Endodermal cell (in vitro differentiated cells): ENCODE results near the gene AGXT. TPM values are rescaled to one million over a fixed set of nuclear protein-coding genes. Genes with fewer than 3 reads are reported as not detected.

ENCODE experiments used
- DNase-seq: peaks from one replicate; pipeline ENCODE4 v3.0.0-alpha.2; 2017
- H3K27ac ChIP-seq: 2 replicates; pipeline ENCODE4 v1.5.1; 2013; ENCODE audit warnings: mild to moderate bottlenecking, low read depth, low read length, moderate library complexity
- H3K27me3 ChIP-seq: 2 replicates; pipeline ENCODE4 v1.6.1; 2013; ENCODE audit warnings: mild to moderate bottlenecking, low read length, moderate library complexity; ENCODE audit not compliant: insufficient read depth, control insufficient read depth, poor library complexity, severe bottlenecking
- H3K36me3 ChIP-seq: 2 replicates; pipeline ENCODE4 v1.7.0; 2013; ENCODE audit warnings: mild to moderate bottlenecking, low read length, moderate library complexity; ENCODE audit not compliant: control insufficient read depth, insufficient read depth
- H3K4me1 ChIP-seq: one replicate; pipeline ENCODE4 v1.7.0; 2013; ENCODE audit warnings: low read length; ENCODE audit not compliant: control insufficient read depth, insufficient read depth
- H3K4me3 ChIP-seq: 2 replicates; pipeline ENCODE4 v1.5.1; 2013; ENCODE audit warnings: mild to moderate bottlenecking, low read length, moderate library complexity
- H3K9ac ChIP-seq: 2 replicates; pipeline ENCODE4 v1.6.1; 2013; ENCODE audit warnings: mild to moderate bottlenecking, low read length, moderate library complexity; ENCODE audit not compliant: poor library complexity, severe bottlenecking; ENCODE audit errors: extremely low read depth
- H3K9me3 ChIP-seq: 2 replicates; pipeline ENCODE4 v1.6.1; 2013; ENCODE audit warnings: mild to moderate bottlenecking, low read length, moderate library complexity; ENCODE audit not compliant: control insufficient read depth
- H3K27ac Mint-ChIP-seq: 2 replicates; pipeline ENCODE4 v1.8.0; 2020; ENCODE audit warnings: mixed read lengths
- H3K27me3 Mint-ChIP-seq: 2 replicates; pipeline ENCODE4 v1.8.0; 2021; ENCODE audit warnings: mild to moderate bottlenecking, mixed read lengths; ENCODE audit not compliant: insufficient read depth
- H3K36me3 Mint-ChIP-seq: 2 replicates; pipeline ENCODE4 v1.8.0; 2020; ENCODE audit warnings: low read depth, mixed read lengths
- H3K4me1 Mint-ChIP-seq: 2 replicates; pipeline ENCODE4 v1.8.0; 2020; ENCODE audit warnings: mixed read lengths
- H3K4me3 Mint-ChIP-seq: 2 replicates; pipeline ENCODE4 v1.8.0; 2020; ENCODE audit warnings: mild to moderate bottlenecking, moderate library complexity, mixed read lengths
- H3K9me3 Mint-ChIP-seq: 2 replicates; pipeline ENCODE4 v1.8.0; 2020; ENCODE audit warnings: mild to moderate bottlenecking, mixed read lengths
- CTCF ChIP-seq: fragments of 200-600 bp; sonication (generic); conservative IDR thresholded peaks from 2 replicates; pipeline ENCODE4 v1.5.0; 2021; ENCODE audit warnings: antibody characterized with exemption, mild to moderate bottlenecking
- WGBS, 2 experiments: methylation state at CpG; one replicate each; pipeline versions ENCODE4 v1.1.5 to v1.1.7; 2013; ENCODE audit warnings: missing lambda C conversion rate in 2 of 2, mixed read lengths in 1 of 2; ENCODE audit not compliant: insufficient coverage in 1 of 2, insufficient read length in 1 of 2; 5-methylcytosine and 5-hydroxymethylcytosine counted together
- total RNA-seq, 2 donors: library from RNA; stranded (reverse); fragmentation: NEBNext Ultra II Directional in 1 of 2; extraction: Animal tissue kit (Norgen Biotek cat#: 25700) in 1 of 2; gene quantifications; 2 replicates in 1 of 2; 3 replicates in 1 of 2; pipeline ENCODE4 v1.2.1, GENCODE V29; 2021

AGXT gene
- total RNA-seq, 2 donors from 2014 or later = 0.31 TPM; not detected in 1

DNA sequence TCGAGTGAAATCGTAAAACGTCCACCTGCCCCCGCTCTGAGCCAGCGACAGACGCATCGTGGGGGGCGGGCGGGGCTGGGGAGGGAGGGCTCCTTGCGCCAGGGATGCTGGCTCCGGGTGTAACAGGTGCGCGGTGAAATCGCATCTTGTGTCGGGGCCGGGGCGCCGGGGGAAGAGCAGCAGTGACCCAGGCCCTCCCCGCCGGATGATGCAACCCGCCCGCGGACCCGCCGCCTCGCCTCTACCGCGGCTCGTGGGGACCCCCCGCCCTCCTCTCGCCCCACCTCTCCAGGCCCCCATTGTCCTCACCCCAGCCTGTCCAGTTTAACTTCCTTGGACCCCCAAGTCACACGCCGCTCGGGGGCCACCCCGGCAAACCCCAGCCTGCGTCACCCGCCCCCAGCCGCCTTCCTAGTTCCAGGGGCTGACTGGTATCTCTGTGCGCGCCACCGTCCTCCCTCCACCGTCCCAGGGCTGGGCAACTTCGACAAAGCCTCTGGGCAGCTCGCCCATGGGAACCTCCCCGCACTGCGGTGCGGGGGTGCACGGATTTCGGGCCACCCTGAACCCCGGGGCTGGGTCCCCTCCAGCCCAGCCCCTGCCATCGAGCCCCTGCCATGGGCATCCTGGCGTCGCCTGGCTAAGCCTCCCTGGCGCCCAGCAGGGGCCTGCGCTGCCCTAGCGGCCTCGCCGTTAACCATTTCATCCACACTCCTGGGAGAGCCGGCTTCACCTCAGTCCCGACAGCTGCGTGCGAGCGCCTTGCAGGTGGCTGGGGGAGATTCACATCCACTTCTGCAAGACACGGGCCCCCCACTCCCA, 47.8 kb upstream of the AGXT start:
- H3K4me1 ChIP-seq = no peaks in the 10 kb centered on the region
- Mint-ChIP-seq H3K9me3 (peaks cover 10% of the 10 kb centered on the region), H3K4me3 (peak overlapping the region; percentile 49), H3K27ac (no peak overlapping the region), H3K4me1 (peaks cover 3% of the 10 kb centered on the region), H3K27me3 (peaks cover 64% of the 10 kb centered on the region), H3K36me3 (no peaks in the 10 kb centered on the region)
- TF ChIP-seq CTCF = peak; percentile 38
- no peaks in the 10 kb centered on the region for H3K36me3 ChIP-seq
- peaks cover 61% of the 10 kb centered on the region for H3K27me3 ChIP-seq
- peak overlapping the region; percentile 79 for H3K27ac ChIP-seq
- peak; percentile 88 for DNase-seq
- 0 to 1% methylated on average over 24 to 64 of the region's 64 CpGs for WGBS, 2 experiments
- peak overlapping the region; percentile 11 for H3K9ac ChIP-seq
- peak overlapping the region; percentile 62 for H3K4me3 ChIP-seq
- H3K9me3 ChIP-seq = no peaks in the 10 kb centered on the region

- H3K27me3 Mint-ChIP-seq = peaks cover 70% of the 10 kb centered on the region
Measured at GRCh38 chr2:240821429-240821778, 47.2 kb upstream of the AGXT start.

GRCh38 chr2:240822280-240822847, 46.3 kb upstream of the AGXT start:
- no peaks in the 10 kb centered on the region for H3K4me1 ChIP-seq
- H3K27me3 ChIP-seq = peaks cover 76% of the 10 kb centered on the region
- H3K9ac ChIP-seq = no peak overlapping the region
- 85 to 92% methylated on average over 4 of the region's 4 CpGs for WGBS, 2 experiments
- Mint-ChIP-seq H3K27ac (no peak overlapping the region), H3K27me3 (peaks cover 79% of the 10 kb centered on the region), H3K4me1 (peaks cover 3% of the 10 kb centered on the region), H3K4me3 (no peak overlapping the region), H3K9me3 (peaks cover 10% of the 10 kb centered on the region), H3K36me3 (no peaks in the 10 kb centered on the region)
- no peak for TF ChIP-seq CTCF
- H3K27ac ChIP-seq = no peak overlapping the region
- H3K9me3 ChIP-seq = no peaks in the 10 kb centered on the region
- H3K4me3 ChIP-seq = no peak overlapping the region
- peak; percentile 41 for DNase-seq
- H3K36me3 ChIP-seq = no peaks in the 10 kb centered on the region

More at GRCh38 chr2:240821429-240821778, 47.2 kb upstream of the AGXT start:
- DNase-seq = no peak
- peaks cover 67% of the 10 kb centered on the region for H3K27me3 ChIP-seq
- H3K9me3 ChIP-seq = no peaks in the 10 kb centered on the region
- H3K9ac ChIP-seq = no peak overlapping the region
- Mint-ChIP-seq H3K27ac (no peak overlapping the region), H3K9me3 (peaks cover 10% of the 10 kb centered on the region), H3K4me3 (peak overlapping the region; percentile 49), H3K36me3 (no peaks in the 10 kb centered on the region), H3K4me1 (peaks cover 3% of the 10 kb centered on the region)
- peak overlapping the region; percentile 79 for H3K27ac ChIP-seq
- no peak for TF ChIP-seq CTCF
- no peaks in the 10 kb centered on the region for H3K4me1 ChIP-seq
- H3K4me3 ChIP-seq = peak overlapping the region; percentile 62
- no peaks in the 10 kb centered on the region for H3K36me3 ChIP-seq
- WGBS, 2 experiments = 0 to 5% methylated on average over 6 of the region's 7 CpGs
